ENCODE measurements around the gene CA4.
"Not testable (repeated sequence)": the region's sequence is repeated elsewhere in the genome, so short reads cannot be mapped to it uniquely, and the experiment has no call there.

The CA4 gene

GRCh38 chr17:60149691-60150582 lies at the start of gene CA4:
CA4 (plus strand) TSS chr17:60149973; CDS start chr17:60150035, 62 bp downstream.
- DNase-seq: no peak

- not testable (repeated sequence) for DNase-seq
Measured at GRCh38 chr17:60100577-60100976, 49.2 kb upstream of the CA4 start.

- not testable (repeated sequence) for DNase-seq
Measured at GRCh38 chr17:60102015-60102631, 47.6 kb upstream of the CA4 start.

- peak; percentile 51 for DNase-seq
Measured at GRCh38 chr17:60102632-60103096, 47.1 kb upstream of the CA4 start.

- no peak for DNase-seq
Measured at GRCh38 chr17:60103957-60104356, 45.8 kb upstream of the CA4 start.

GRCh38 chr17:60106340-60107059 lies 43.3 kb upstream of the CA4 start:
- DNase-seq: no peak

- DNase-seq: no peak
Measured at GRCh38 chr17:60107526-60108257, 42.1 kb upstream of the CA4 start.

GRCh38 chr17:60108309-60108708 lies 41.5 kb upstream of the CA4 start:
- DNase-seq: not testable (repeated sequence)

GRCh38 chr17:60108712-60109111 lies 41.1 kb upstream of the CA4 start:
- no peak for DNase-seq

GRCh38 chr17:60109161-60109560 lies 40.6 kb upstream of the CA4 start:
- DNase-seq: no peak

- no peak for DNase-seq
Measured at GRCh38 chr17:60110586-60110985, 39.2 kb upstream of the CA4 start.

- DNase-seq: not testable (repeated sequence)
Measured at GRCh38 chr17:60111661-60112060, 38.1 kb upstream of the CA4 start.

GRCh38 chr17:60115364-60115763 lies 34.4 kb upstream of the CA4 start:
- not testable (repeated sequence) for DNase-seq

GRCh38 chr17:60116196-60116595 lies 33.6 kb upstream of the CA4 start:
- not testable (repeated sequence) for DNase-seq

- DNase-seq: not testable (repeated sequence)
Measured at GRCh38 chr17:60119162-60119561, 30.6 kb upstream of the CA4 start.

GRCh38 chr17:60119807-60120748 lies 29.7 kb upstream of the CA4 start:
- DNase-seq: not testable (repeated sequence)

- no peak for DNase-seq
Measured at GRCh38 chr17:60127068-60128064, 22.4 kb upstream of the CA4 start.

- no peak for DNase-seq
Measured at GRCh38 chr17:60128171-60128859, 21.5 kb upstream of the CA4 start.

GRCh38 chr17:60129164-60129563 lies 20.6 kb upstream of the CA4 start:
- DNase-seq: no peak

- DNase-seq: no peak
Measured at GRCh38 chr17:60130466-60130865, 19.3 kb upstream of the CA4 start.

All from stimulated activated CD4-positive, alpha-beta T cell treated with anti-CD3 and anti-CD28 coated beads, Interleukin-15, amount 100 ng/mL, for 24 hours (primary cell).